GM12874 (cell line): ENCODE measurements around the gene MUC5AC.

ENCODE experiments used
- CTCF ChIP-seq: IDR thresholded peaks from 2 replicates; pipeline ENCODE4 v1.5.1; 2011; ENCODE audit warnings: low read depth, mild to moderate bottlenecking, control low read depth, low read length, moderate library complexity; ENCODE audit not compliant: insufficient read depth

The MUC5AC gene

GRCh38 chr11:1230456-1231395 lies 73.0 kb downstream of the MUC5AC start:
- no peak for TF ChIP-seq CTCF

DNA sequence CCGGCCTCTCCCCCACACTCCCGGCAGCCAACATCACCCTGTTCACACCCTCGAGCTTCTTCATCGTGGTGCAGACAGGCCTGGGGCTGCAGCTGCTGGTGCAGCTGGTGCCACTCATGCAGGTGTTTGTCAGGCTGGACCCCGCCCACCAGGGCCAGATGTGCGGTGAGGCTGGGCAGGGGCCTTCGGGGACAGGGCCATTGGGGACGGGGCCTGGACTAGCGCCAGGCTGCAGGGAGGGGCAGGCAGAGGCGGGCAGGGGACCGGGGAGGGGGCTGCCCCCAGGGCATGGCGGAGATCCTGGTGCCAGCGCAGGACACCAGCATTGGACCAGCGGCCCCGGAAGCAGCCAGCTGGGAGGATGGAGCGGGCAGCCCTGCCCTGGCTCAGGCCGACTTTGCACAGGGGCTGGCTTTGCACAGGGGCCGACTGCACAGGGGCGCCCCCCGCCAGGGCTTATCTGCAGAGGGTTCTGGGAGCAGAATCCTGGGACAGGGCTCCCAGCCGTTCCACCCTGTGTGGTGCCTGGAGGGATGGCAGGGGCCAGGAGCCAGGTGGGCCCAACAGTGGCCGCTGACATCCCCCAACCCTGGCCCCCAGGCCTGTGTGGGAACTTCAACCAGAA lies 73.8 kb downstream of the MUC5AC start:
- TF ChIP-seq CTCF, result no peak

GRCh38 chr11:1232021-1232882 lies 74.5 kb downstream of the MUC5AC start:
- no peak for TF ChIP-seq CTCF

DNA sequence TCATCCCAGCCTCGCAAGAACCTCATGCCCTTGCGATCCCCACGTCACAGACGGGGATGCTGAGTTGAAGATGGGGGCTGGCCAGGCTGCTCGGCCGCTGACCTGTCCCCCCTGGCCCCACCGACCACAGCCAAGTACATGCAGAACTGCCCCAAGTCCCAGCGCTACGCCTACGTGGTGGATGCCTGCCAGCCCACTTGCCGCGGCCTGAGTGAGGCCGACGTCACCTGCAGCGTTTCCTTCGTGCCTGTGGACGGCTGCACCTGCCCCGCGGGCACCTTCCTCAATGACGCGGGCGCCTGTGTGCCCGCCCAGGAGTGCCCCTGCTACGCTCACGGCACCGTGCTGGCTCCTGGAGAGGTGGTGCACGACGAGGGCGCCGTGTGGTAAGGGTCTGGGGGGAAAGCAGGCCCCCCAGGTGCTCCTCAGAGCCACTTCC lies 75.1 kb downstream of the MUC5AC start:
- no peak for TF ChIP-seq CTCF

GRCh38 chr11:1233351-1234053 lies 75.7 kb downstream of the MUC5AC start:
- TF ChIP-seq CTCF, result no peak

GRCh38 chr11:1234054-1234720 lies 76.4 kb downstream of the MUC5AC start:
- no peak for TF ChIP-seq CTCF
